HL-60 (cell line): ENCODE results near the gene MPEG1.

ENCODE experiments used
- GABPA ChIP-seq: IDR thresholded peaks from 2 replicates; pipeline ENCODE4 v1.6.1; 2012; ENCODE audit warnings: low read depth
- POLR2AphosphoS5 ChIP-seq: IDR thresholded peaks from 2 replicates; pipeline ENCODE4 v1.6.1; 2012; ENCODE audit warnings: low read depth
- SPI1 ChIP-seq: IDR thresholded peaks from 2 replicates; pipeline ENCODE4 v1.6.1; 2012; ENCODE audit warnings: low read depth, mild to moderate bottlenecking, borderline replicate concordance
- TF ChIP-seq, protein P1 (sequence below): IDR thresholded peaks from one replicate; pipeline ENCODE4 v1.5.1; 2011; ENCODE audit warnings: low read length, control low read depth, inconsistent platforms; ENCODE audit not compliant: insufficient read depth
- TF ChIP-seq, protein P2 (sequence below): IDR thresholded peaks from 2 replicates; pipeline ENCODE4 v1.6.1; 2012; ENCODE audit warnings: low read depth; ENCODE audit not compliant: insufficient replicate concordance

- TF ChIP-seq, protein P1, sequence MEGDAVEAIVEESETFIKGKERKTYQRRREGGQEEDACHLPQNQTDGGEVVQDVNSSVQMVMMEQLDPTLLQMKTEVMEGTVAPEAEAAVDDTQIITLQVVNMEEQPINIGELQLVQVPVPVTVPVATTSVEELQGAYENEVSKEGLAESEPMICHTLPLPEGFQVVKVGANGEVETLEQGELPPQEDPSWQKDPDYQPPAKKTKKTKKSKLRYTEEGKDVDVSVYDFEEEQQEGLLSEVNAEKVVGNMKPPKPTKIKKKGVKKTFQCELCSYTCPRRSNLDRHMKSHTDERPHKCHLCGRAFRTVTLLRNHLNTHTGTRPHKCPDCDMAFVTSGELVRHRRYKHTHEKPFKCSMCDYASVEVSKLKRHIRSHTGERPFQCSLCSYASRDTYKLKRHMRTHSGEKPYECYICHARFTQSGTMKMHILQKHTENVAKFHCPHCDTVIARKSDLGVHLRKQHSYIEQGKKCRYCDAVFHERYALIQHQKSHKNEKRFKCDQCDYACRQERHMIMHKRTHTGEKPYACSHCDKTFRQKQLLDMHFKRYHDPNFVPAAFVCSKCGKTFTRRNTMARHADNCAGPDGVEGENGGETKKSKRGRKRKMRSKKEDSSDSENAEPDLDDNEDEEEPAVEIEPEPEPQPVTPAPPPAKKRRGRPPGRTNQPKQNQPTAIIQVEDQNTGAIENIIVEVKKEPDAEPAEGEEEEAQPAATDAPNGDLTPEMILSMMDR: no peak
- TF ChIP-seq, protein P2, sequence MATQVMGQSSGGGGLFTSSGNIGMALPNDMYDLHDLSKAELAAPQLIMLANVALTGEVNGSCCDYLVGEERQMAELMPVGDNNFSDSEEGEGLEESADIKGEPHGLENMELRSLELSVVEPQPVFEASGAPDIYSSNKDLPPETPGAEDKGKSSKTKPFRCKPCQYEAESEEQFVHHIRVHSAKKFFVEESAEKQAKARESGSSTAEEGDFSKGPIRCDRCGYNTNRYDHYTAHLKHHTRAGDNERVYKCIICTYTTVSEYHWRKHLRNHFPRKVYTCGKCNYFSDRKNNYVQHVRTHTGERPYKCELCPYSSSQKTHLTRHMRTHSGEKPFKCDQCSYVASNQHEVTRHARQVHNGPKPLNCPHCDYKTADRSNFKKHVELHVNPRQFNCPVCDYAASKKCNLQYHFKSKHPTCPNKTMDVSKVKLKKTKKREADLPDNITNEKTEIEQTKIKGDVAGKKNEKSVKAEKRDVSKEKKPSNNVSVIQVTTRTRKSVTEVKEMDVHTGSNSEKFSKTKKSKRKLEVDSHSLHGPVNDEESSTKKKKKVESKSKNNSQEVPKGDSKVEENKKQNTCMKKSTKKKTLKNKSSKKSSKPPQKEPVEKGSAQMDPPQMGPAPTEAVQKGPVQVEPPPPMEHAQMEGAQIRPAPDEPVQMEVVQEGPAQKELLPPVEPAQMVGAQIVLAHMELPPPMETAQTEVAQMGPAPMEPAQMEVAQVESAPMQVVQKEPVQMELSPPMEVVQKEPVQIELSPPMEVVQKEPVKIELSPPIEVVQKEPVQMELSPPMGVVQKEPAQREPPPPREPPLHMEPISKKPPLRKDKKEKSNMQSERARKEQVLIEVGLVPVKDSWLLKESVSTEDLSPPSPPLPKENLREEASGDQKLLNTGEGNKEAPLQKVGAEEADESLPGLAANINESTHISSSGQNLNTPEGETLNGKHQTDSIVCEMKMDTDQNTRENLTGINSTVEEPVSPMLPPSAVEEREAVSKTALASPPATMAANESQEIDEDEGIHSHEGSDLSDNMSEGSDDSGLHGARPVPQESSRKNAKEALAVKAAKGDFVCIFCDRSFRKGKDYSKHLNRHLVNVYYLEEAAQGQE: no peak
- TF ChIP-seq GABPA (no peak), POLR2AphosphoS5 (no peak), SPI1 (no peak)
Measured at GRCh38 chr11:59183771-59184170, 29.0 kb downstream of the MPEG1 start.
